ENCODE results near the gene SLIT3.

SLIT3 gene

GRCh38 chr5:168778536-168778935 is 522.4 kb downstream of the SLIT3 start:
- no peak for DNase-seq

GRCh38 chr5:168777651-168778050 is 523.3 kb downstream of the SLIT3 start:
- DNase-seq: no peak

- DNase-seq: no peak
Observed at GRCh38 chr5:168776070-168776469, 524.9 kb downstream of the SLIT3 start.

- DNase-seq: no peak
Observed at GRCh38 chr5:168773226-168773625, 527.7 kb downstream of the SLIT3 start.

- DNase-seq: no peak
Observed at GRCh38 chr5:168772316-168772961, 528.5 kb downstream of the SLIT3 start.

- DNase-seq: no peak
Observed at GRCh38 chr5:168771678-168772077, 529.3 kb downstream of the SLIT3 start.

- DNase-seq: no peak
Observed at GRCh38 chr5:168770996-168771395, 529.9 kb downstream of the SLIT3 start.

- DNase-seq: no peak
Observed at GRCh38 chr5:168770036-168770498, 530.9 kb downstream of the SLIT3 start.

- no peak for DNase-seq
Observed at GRCh38 chr5:168768172-168768571, 532.8 kb downstream of the SLIT3 start.

GRCh38 chr5:168766426-168766700 is 534.6 kb downstream of the SLIT3 start:
- DNase-seq: no peak

- DNase-seq: no peak
Observed at GRCh38 chr5:168765551-168766425, 535.2 kb downstream of the SLIT3 start.

- DNase-seq: no peak
Observed at GRCh38 chr5:168765086-168765550, 535.8 kb downstream of the SLIT3 start.

GRCh38 chr5:168756453-168757391 is 544.2 kb downstream of the SLIT3 start:
- DNase-seq: no peak

GRCh38 chr5:168755548-168756093 is 545.3 kb downstream of the SLIT3 start:
- no peak for DNase-seq

GRCh38 chr5:168753691-168754254 is 547.2 kb downstream of the SLIT3 start:
- DNase-seq: no peak

GRCh38 chr5:168752416-168753190 is 548.3 kb downstream of the SLIT3 start:
- no peak for DNase-seq

- no peak for DNase-seq
Observed at GRCh38 chr5:168752012-168752411, 548.9 kb downstream of the SLIT3 start.

- no peak for DNase-seq
Observed at GRCh38 chr5:168750926-168751325, 550.0 kb downstream of the SLIT3 start.

- DNase-seq: no peak
Observed at GRCh38 chr5:168749391-168750100, 551.4 kb downstream of the SLIT3 start.

GRCh38 chr5:168747987-168748777 is 552.8 kb downstream of the SLIT3 start:
- DNase-seq: no peak

All from GDM1 (cell line).